GM23248 (cell line): ENCODE measurements around the gene MYO1E. TPM values are rescaled to one million over a fixed set of nuclear protein-coding genes. Genes with fewer than 3 reads are reported as not detected.

Experiments
- DNase-seq: peaks from one replicate; pipeline ENCODE4 v3.0.0-alpha.2; 2015
- H2AFZ ChIP-seq: fragments of 200-600 bp; sonication (generic); 2 replicates; pipeline ENCODE4 v1.6.1; 2016; ENCODE audit warnings: antibody characterized with exemption
- H3F3A ChIP-seq: fragments of 200-600 bp; sonication (generic); 2 replicates; pipeline ENCODE4 v1.6.1; 2016; ENCODE audit warnings: mild to moderate bottlenecking, antibody characterized with exemption, mixed run types; ENCODE audit not compliant: insufficient read depth
- H3K27ac ChIP-seq: fragments of 200-600 bp; sonication (generic); 2 replicates; pipeline ENCODE4 v1.5.1; 2016; ENCODE audit warnings: mild to moderate bottlenecking
- H3K27me3 ChIP-seq: fragments of 200-600 bp; sonication (generic); replicated peaks from 2 replicates; pipeline ENCODE4 v1.6.1; 2016; ENCODE audit warnings: mild to moderate bottlenecking; ENCODE audit not compliant: insufficient read depth
- H3K36me3 ChIP-seq: fragments of 200-600 bp; sonication (generic); 2 replicates; pipeline ENCODE4 v1.6.1; 2016; ENCODE audit warnings: low read depth, mild to moderate bottlenecking
- H3K4me1 ChIP-seq: fragments of 200-600 bp; sonication (generic); 2 replicates; pipeline ENCODE4 v1.6.1; 2016; ENCODE audit warnings: mild to moderate bottlenecking; ENCODE audit not compliant: insufficient read depth
- H3K4me2 ChIP-seq: fragments of 200-600 bp; sonication (generic); one replicate; pipeline ENCODE4 v1.6.1; 2016; ENCODE audit warnings: mild to moderate bottlenecking; ENCODE audit not compliant: unreplicated experiment
- H3K4me3 ChIP-seq: fragments of 200-600 bp; sonication (generic); 2 replicates; pipeline ENCODE4 v1.5.1; 2016; ENCODE audit warnings: mild to moderate bottlenecking
- H3K79me2 ChIP-seq: fragments of 200-600 bp; sonication (generic); 2 replicates; pipeline ENCODE4 v1.6.1; 2016; ENCODE audit warnings: mild to moderate bottlenecking; ENCODE audit not compliant: insufficient read depth
- H3K9ac ChIP-seq: fragments of 200-600 bp; sonication (generic); 2 replicates; pipeline ENCODE4 v1.6.1; 2016; ENCODE audit warnings: mild to moderate bottlenecking
- H3K9me2 ChIP-seq: fragments of 200-600 bp; sonication (generic); 2 replicates; pipeline ENCODE4 v1.6.1; 2016; ENCODE audit warnings: mixed run types, mild to moderate bottlenecking, moderate library complexity; ENCODE audit not compliant: insufficient read depth
- H3K9me3 ChIP-seq: fragments of 200-600 bp; sonication (generic); one replicate; pipeline ENCODE4 v1.6.1; 2017; ENCODE audit warnings: low read depth
- H4K20me1 ChIP-seq: fragments of 200-600 bp; sonication (generic); 2 replicates; pipeline ENCODE4 v1.6.0; 2016; ENCODE audit not compliant: insufficient read depth
- EZH2 ChIP-seq: fragments of 200-600 bp; sonication (generic); IDR thresholded peaks from 2 replicates; pipeline ENCODE4 v1.6.1; 2018; ENCODE audit warnings: antibody characterized with exemption, mild to moderate bottlenecking; ENCODE audit not compliant: insufficient read depth, poor library complexity, severe bottlenecking
- EZH2phosphoT487 ChIP-seq: fragments of 200-600 bp; sonication (generic); IDR thresholded peaks from 2 replicates; pipeline ENCODE4 v1.6.1; 2018; ENCODE audit warnings: antibody characterized with exemption, moderate library complexity, mild to moderate bottlenecking, low read depth; ENCODE audit not compliant: insufficient read depth
- WGBS, 2 experiments: methylation state at CpG; one replicate each; pipeline ENCODE4 v1.1.6; 2015 to 2017; ENCODE audit warnings: low lambda C conversion rate in 2 of 2, low coverage in 1 of 2; ENCODE audit errors: missing lambda C conversion rate in 2 of 2; 5-methylcytosine and 5-hydroxymethylcytosine counted together
- in situ Hi-C: fragments of 300-500 bp; cut with MboI; formaldehyde crosslinking; loops from 2 replicates; pipeline ENCODE4 v1.15.0; 2020
- polyA plus RNA-seq: library from polyadenylated mRNA; unstranded; fragments of >200 nt; fragmentation: Nextera tagmentation; extraction: Ambion mirVana; gene quantifications from 2 replicates; pipeline ENCODE4 v1.2.1, GENCODE V29; 2016
- total RNA-seq: library from RNA; depleted of rRNA; stranded (reverse); fragments of >200 nt; shearing (Covaris generic); gene quantifications from 2 replicates; pipeline ENCODE4 v1.2.3, GENCODE V29; 2014

The MYO1E gene
- total and polyA plus RNA-seq, 2 experiments from 2014 or later: 155 to 190 TPM

- Histone ChIP-seq H3K79me2 (peaks cover 93% of the 10 kb centered on the region), H3K4me2 (no peak overlapping the region), H3F3A (peaks cover 38% of the 10 kb centered on the region), H3K36me3 (no peaks in the 10 kb centered on the region), H4K20me1 (no peaks in the 10 kb centered on the region), H3K9ac (no peak overlapping the region), H3K27me3 (no peaks in the 10 kb centered on the region), H2AFZ (no peak overlapping the region), H3K4me3 (no peak overlapping the region), H3K9me3 (no peaks in the 10 kb centered on the region), H3K4me1 (peaks cover 48% of the 10 kb centered on the region), H3K9me2 (no peaks in the 10 kb centered on the region), H3K27ac (no peak overlapping the region)
- no peak for DNase-seq
- in situ Hi-C loops: no loop called here
- 97 to 98% methylated on average over 3 of the region's 3 CpGs for WGBS, 2 experiments
- TF ChIP-seq EZH2phosphoT487: no peak
- TF ChIP-seq EZH2: no peak
Measured at GRCh38 chr15:59334076-59334415, 38.6 kb downstream of the MYO1E start.

GRCh38 chr15:59333401-59334075 is 39.1 kb downstream of the MYO1E start:
- Histone ChIP-seq H3F3A (peaks cover 38% of the 10 kb centered on the region), H3K79me2 (peaks cover 93% of the 10 kb centered on the region), H3K36me3 (no peaks in the 10 kb centered on the region), H2AFZ (no peak overlapping the region), H3K4me1 (peaks cover 48% of the 10 kb centered on the region), H3K4me3 (no peak overlapping the region), H3K9ac (no peak overlapping the region), H3K4me2 (no peak overlapping the region), H3K27me3 (no peaks in the 10 kb centered on the region), H3K9me3 (no peaks in the 10 kb centered on the region), H3K9me2 (no peaks in the 10 kb centered on the region), H3K27ac (no peak overlapping the region), H4K20me1 (no peaks in the 10 kb centered on the region)
- DNase-seq: no peak
- in situ Hi-C loops: no loop called here
- TF ChIP-seq EZH2 (no peak), EZH2phosphoT487 (no peak)
- 96 to 97% methylated on average over 6 of the region's 6 CpGs for WGBS, 2 experiments

GRCh38 chr15:59332009-59332408 is 40.7 kb downstream of the MYO1E start:
- Histone ChIP-seq H3K4me2 (no peak overlapping the region), H2AFZ (no peak overlapping the region), H3K4me3 (no peak overlapping the region), H4K20me1 (no peaks in the 10 kb centered on the region), H3F3A (peaks cover 41% of the 10 kb centered on the region), H3K36me3 (no peaks in the 10 kb centered on the region), H3K9me2 (no peaks in the 10 kb centered on the region), H3K79me2 (peaks cover 93% of the 10 kb centered on the region), H3K4me1 (peaks cover 48% of the 10 kb centered on the region), H3K9me3 (no peaks in the 10 kb centered on the region), H3K27me3 (no peaks in the 10 kb centered on the region), H3K27ac (no peak overlapping the region), H3K9ac (no peak overlapping the region)
- DNase-seq: no peak
- in situ Hi-C loops: no loop called here
- WGBS, 2 experiments: 93 to 96% methylated on average over 5 of the region's 5 CpGs
- TF ChIP-seq EZH2phosphoT487 (no peak), EZH2 (no peak)

- DNase-seq: no peak
- no peaks in the 10 kb centered on the region for H3K9me2 ChIP-seq
- H3K36me3 ChIP-seq: 0 out of 2 replicates have a peak, but pooled peaks cover 4% of the 10 kb centered on the region
- no peaks in the 10 kb centered on the region for H3K9me3 ChIP-seq
- no peak overlapping the region for H3K4me3 ChIP-seq
- no peaks in the 10 kb centered on the region for H3K27me3 ChIP-seq
- no peak overlapping the region for H3K9ac ChIP-seq
- 88 to 94% methylated on average over 8 of the region's 8 CpGs for WGBS, 2 experiments
- H3F3A ChIP-seq: peaks cover 41% of the 10 kb centered on the region
- peak overlapping the region; percentile 80 for H3K27ac ChIP-seq
- in situ Hi-C loops: no loop called here
- H4K20me1 ChIP-seq: no peaks in the 10 kb centered on the region
- TF ChIP-seq EZH2phosphoT487: no peak
- no peak for TF ChIP-seq EZH2
- no peak overlapping the region for H2AFZ ChIP-seq
- peak overlapping the region; percentile 69 for H3K4me2 ChIP-seq
- peaks cover 93% of the 10 kb centered on the region for H3K79me2 ChIP-seq
- H3K4me1 ChIP-seq: peaks cover 48% of the 10 kb centered on the region
Measured at GRCh38 chr15:59330649-59331048, 42.0 kb downstream of the MYO1E start.
